Naive thymus-derived CD4-positive, alpha-beta T cell (primary cell): Measurements from ENCODE around the gene DNPH1. TPM values are rescaled to one million over a fixed set of nuclear protein-coding genes. Genes with fewer than 3 reads are reported as not detected.
A peak's percentile ranks its signal among the peaks of the same experiment; 100 is the strongest.

Source experiments
- ATAC-seq: fragments of 150-1000 bp; cut with Tn5 transposase; 2 replicates; pipeline ENCODE4 v1.10.0; 2021; ENCODE audit warnings: mild to moderate bottlenecking, moderate library complexity
- CTCF ChIA-PET: fragments of 350-600 bp; sonication (Branson Sonifier 250); formaldehyde crosslinking; loops from one replicate; lab custom pipeline; 2021; ENCODE audit warnings: antibody characterized with exemption; lab: Charles Lee
- POLR2A ChIA-PET: fragments of 350-600 bp; sonication (Branson Sonifier 250); formaldehyde crosslinking; loops from one replicate; lab custom pipeline; 2021; ENCODE audit warnings: antibody characterized with exemption, inconsistent platforms; lab: Charles Lee
- DNase-seq, 9 donors: peaks; one replicate each; pipeline versions ENCODE4 v3.0.0 to v3.0.0-alpha.2; 2020 to 2022; ENCODE audit warnings: mixed read lengths in 1 of 9
- H3K27ac ChIP-seq: one replicate; pipeline ENCODE4 v1.7.0; 2013; ENCODE audit warnings: mild to moderate bottlenecking, low read depth, low read length, moderate library complexity
- H3K27me3 ChIP-seq, 2 donors: one replicate each; pipeline ENCODE4 v1.7.0; 2013; ENCODE audit warnings: low read length in 2 of 2, mild to moderate bottlenecking in 2 of 2, moderate library complexity in 2 of 2; ENCODE audit not compliant: control insufficient read depth in 2 of 2, insufficient read depth in 2 of 2
- H3K36me3 ChIP-seq, 3 experiments: 1 replicate in 2 of 3; 2 replicates in 1 of 3; pipeline ENCODE4 v1.7.0; 2013; ENCODE audit warnings: low read length in 3 of 3, mild to moderate bottlenecking in 3 of 3, moderate library complexity in 1 of 3; ENCODE audit not compliant: insufficient read depth in 3 of 3, control insufficient read depth in 2 of 3
- H3K4me1 ChIP-seq, 2 donors: one replicate each; pipeline ENCODE4 v1.7.0; 2013; ENCODE audit warnings: low read length in 2 of 2, mild to moderate bottlenecking in 2 of 2, moderate library complexity in 1 of 2; ENCODE audit not compliant: control insufficient read depth in 2 of 2, insufficient read depth in 2 of 2
- H3K4me3 ChIP-seq: 2 replicates; pipeline ENCODE4 v1.7.0; 2013; ENCODE audit warnings: mild to moderate bottlenecking, low read length
- H3K9me3 ChIP-seq, 3 experiments: 1 replicate in 2 of 3; 2 replicates in 1 of 3; pipeline ENCODE4 v1.7.0; 2013; ENCODE audit warnings: low read length in 3 of 3; ENCODE audit not compliant: control insufficient read depth in 2 of 3
- H3K27ac Mint-ChIP-seq, 9 donors: one replicate each; pipeline ENCODE4 v1.8.0; 2020 to 2022; ENCODE audit warnings: mixed read lengths in 9 of 9, mild to moderate bottlenecking in 8 of 9, moderate library complexity in 5 of 9, inconsistent platforms in 2 of 9
- H3K27me3 Mint-ChIP-seq, 5 donors: one replicate each; pipeline ENCODE4 v1.8.0; 2021 to 2022; ENCODE audit warnings: mixed read lengths in 5 of 5, mild to moderate bottlenecking in 1 of 5
- H3K36me3 Mint-ChIP-seq, 5 donors: one replicate each; pipeline ENCODE4 v1.8.0; 2020 to 2022; ENCODE audit warnings: mixed read lengths in 5 of 5, mild to moderate bottlenecking in 3 of 5, inconsistent platforms in 1 of 5
- H3K4me1 Mint-ChIP-seq, 7 donors: one replicate each; pipeline ENCODE4 v1.8.0; 2020 to 2022; ENCODE audit warnings: mixed read lengths in 7 of 7, mild to moderate bottlenecking in 3 of 7, inconsistent platforms in 1 of 7
- H3K4me3 Mint-ChIP-seq, 10 donors: one replicate each; pipeline ENCODE4 v1.8.0; 2020 to 2022; ENCODE audit warnings: mild to moderate bottlenecking in 10 of 10, mixed read lengths in 10 of 10, moderate library complexity in 6 of 10, inconsistent platforms in 2 of 10
- H3K9me3 Mint-ChIP-seq, 11 donors: one replicate each; pipeline ENCODE4 v1.8.0; 2020 to 2022; ENCODE audit warnings: mixed read lengths in 11 of 11, mild to moderate bottlenecking in 4 of 11, inconsistent platforms in 1 of 11, moderate library complexity in 1 of 11
- intact Hi-C, 2 donors: fragments of 100-400 bp; cut with micrococcal nuclease; formaldehyde crosslinking; loops; one replicate each; pipeline ENCODE4 v1.15.1; 2023
- polyA plus RNA-seq, 2 donors: library from polyadenylated mRNA; unstranded; fragments of 300-500 nt; fragmentation: Illumina TruSeq; gene quantifications; one replicate each; pipeline ENCODE4 v1.2.3, GENCODE V29; 2021
- total RNA-seq, 6 experiments: library from RNA in 5 of 6; stranded (reverse) in 5 of 6; gene quantifications; 1 replicate in 5 of 6; 2 replicates in 1 of 6; pipeline ENCODE4 v1.2.3 and lab custom pipeline; 2021 to 2026

The DNPH1 gene
- total and polyA plus RNA-seq, 7 experiments from 2014 or later = 25.4 to 141 (median 36.4) TPM

- Mint-ChIP-seq H3K4me3 (no peak overlapping the region), H3K36me3 (peaks cover 0 to 3% (median 0%) of the 10 kb centered on the region in 5 donors), H3K27me3 (peaks cover 14 to 43% (median 31%) of the 10 kb centered on the region in 5 donors), H3K27ac (no peak overlapping the region), H3K4me1 (peaks cover 4 to 27% (median 11%) of the 10 kb centered on the region in 7 donors), H3K9me3 (no peaks in the 10 kb centered on the region)
- ChIA-PET CTCF (no interaction called here), POLR2A (no interaction called here)
- no peaks in the 10 kb centered on the region for H3K9me3 ChIP-seq
- intact Hi-C loops = no loop called here
- H3K36me3 ChIP-seq = no peaks in the 10 kb centered on the region
- no peaks in the 10 kb centered on the region for H3K27me3 ChIP-seq
- H3K4me3 ChIP-seq = no peak overlapping the region
- no peak overlapping the region for H3K27ac ChIP-seq
- H3K4me1 ChIP-seq = no peaks in the 10 kb centered on the region
- ATAC-seq (no peak), DNase-seq (no peak)
These were observed 26.2 kb upstream of the DNPH1 start for GRCh38 chr6:43255408-43256054.

DNA sequence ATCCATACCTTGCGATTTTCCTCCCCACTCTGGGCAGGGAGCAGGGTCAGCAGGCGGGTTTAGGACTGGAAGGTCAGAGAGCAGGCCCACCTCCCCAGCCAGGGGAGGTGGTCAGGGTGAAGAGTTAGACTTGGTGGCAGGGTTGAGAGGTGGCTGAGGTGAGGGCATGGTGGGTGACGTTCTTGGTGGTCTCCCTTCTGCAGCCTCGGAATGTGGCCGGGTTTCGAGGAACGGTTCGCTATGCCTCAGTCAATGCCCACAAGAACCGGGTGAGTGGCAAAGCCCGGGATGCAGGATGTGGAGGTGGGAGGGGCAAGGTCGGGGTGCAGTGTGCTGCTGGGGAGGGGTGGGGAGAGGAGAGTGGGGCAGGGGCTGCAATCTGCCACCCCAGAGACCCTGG, 25.6 kb upstream of the DNPH1 start:
- Histone ChIP-seq H3K4me3 (no peak overlapping the region), H3K36me3 (no peaks in the 10 kb centered on the region), H3K27ac (no peak overlapping the region), H3K4me1 (no peaks in the 10 kb centered on the region), H3K9me3 (no peaks in the 10 kb centered on the region), H3K27me3 (no peaks in the 10 kb centered on the region)
- H3K36me3 Mint-ChIP-seq = peaks cover 0 to 3% (median 0%) of the 10 kb centered on the region in 5 donors
- DNase-seq (no peak), ATAC-seq (no peak)
- intact Hi-C loops = no loop called here
- ChIA-PET POLR2A (no interaction called here), CTCF (interaction anchor here (1.0 kb wide), 1 partner anchor 9 kb away, joined by 3 read pairs; no protein-coding TSS in a partner anchor)
- H3K4me3 Mint-ChIP-seq = no peak overlapping the region
- peaks cover 4 to 27% (median 11%) of the 10 kb centered on the region in 7 donors for H3K4me1 Mint-ChIP-seq
- H3K9me3 Mint-ChIP-seq = no peaks in the 10 kb centered on the region
- H3K27me3 Mint-ChIP-seq = peaks cover 14 to 44% (median 31%) of the 10 kb centered on the region in 5 donors
- no peak overlapping the region for H3K27ac Mint-ChIP-seq

DNA sequence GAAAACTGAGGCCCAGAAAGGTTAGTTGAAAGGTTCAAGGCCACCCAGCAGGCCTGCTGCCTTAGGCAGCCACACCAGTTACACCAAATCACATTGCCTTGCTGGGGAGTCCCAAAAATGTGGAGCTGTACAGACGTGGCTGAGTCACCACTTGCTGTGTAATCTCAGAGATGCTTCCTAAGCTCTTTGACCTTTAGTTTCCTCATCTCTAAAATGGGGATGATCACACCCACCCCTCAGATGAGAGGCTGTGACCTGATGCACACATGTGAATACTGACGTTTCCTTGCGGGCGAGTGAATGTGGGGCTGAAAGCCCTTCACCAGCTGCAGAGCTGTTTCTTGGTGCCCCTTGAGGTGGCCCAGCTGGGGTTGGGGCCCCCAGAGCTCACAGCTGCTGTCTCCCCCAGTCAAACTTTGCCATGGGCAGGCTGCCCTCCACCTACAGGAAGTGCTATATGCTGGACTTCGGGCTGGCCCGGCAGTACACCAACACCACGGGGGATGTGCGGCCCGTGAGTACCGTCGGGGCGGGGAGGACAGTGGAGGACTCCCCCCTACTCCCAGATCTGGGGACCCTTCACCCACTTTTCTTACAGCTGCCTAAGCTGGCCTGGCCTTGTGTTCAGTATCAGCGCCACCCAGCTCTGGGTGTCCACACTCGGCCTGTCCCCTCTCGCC, 25.0 kb upstream of the DNPH1 start:
- no peak overlapping the region for H3K4me3 Mint-ChIP-seq

DNA sequence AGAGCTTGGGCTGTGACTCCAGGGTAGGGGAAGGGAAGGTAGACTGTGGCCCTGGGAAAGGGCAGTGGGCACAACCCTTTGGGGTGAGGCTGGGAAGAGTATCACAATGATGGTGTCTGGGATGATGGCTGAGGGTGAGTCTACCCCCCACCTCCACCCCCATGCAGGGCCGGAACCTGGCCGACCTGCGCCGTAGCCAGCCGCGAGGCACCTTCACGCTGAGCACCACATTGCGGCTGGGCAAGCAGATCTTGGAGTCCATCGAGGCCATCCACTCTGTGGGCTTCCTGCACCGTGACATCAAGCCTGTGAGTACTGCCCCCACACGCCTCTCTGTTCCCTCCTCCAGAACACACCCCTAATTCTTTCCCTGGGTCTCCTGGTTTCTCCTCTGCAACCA, 24.1 kb upstream of the DNPH1 start:
- Histone ChIP-seq H3K27ac (no peak overlapping the region), H3K36me3 (no peaks in the 10 kb centered on the region), H3K27me3 (no peaks in the 10 kb centered on the region), H3K4me3 (no peak overlapping the region), H3K4me1 (no peaks in the 10 kb centered on the region), H3K9me3 (no peaks in the 10 kb centered on the region)
- DNase-seq = no peak
- Mint-ChIP-seq H3K27ac (no peak overlapping the region), H3K9me3 (no peaks in the 10 kb centered on the region), H3K36me3 (peaks cover 0 to 3% (median 0%) of the 10 kb centered on the region in 5 donors), H3K4me1 (peaks cover 1 to 27% (median 11%) of the 10 kb centered on the region in 7 donors), H3K4me3 (no peak overlapping the region), H3K27me3 (peaks cover 14 to 44% (median 31%) of the 10 kb centered on the region in 5 donors)
- ChIA-PET POLR2A (interaction anchor here (0.6 kb wide), 1 partner anchor 587 kb away, joined by 3 read pairs; no protein-coding TSS in a partner anchor), CTCF (no interaction called here)
- no peak for ATAC-seq
- intact Hi-C loops = no loop called here

More for the DNA sequence above, 25.0 kb upstream of the DNPH1 start:
- ChIA-PET CTCF (interaction anchor here (1.0 kb wide), 1 partner anchor 9 kb away, joined by 3 read pairs; no protein-coding TSS in a partner anchor), POLR2A (interaction anchor here (0.6 to 0.7 kb wide), 2 partner anchors 115 to 588 kb away, joined by 3 to 4 read pairs; partner anchors contain the start of gene ZNF318)
- H3K4me3 ChIP-seq = no peak overlapping the region
- H3K27ac Mint-ChIP-seq = no peak overlapping the region
- intact Hi-C loops = no loop called here
- peaks cover 0 to 3% (median 0%) of the 10 kb centered on the region in 5 donors for H3K36me3 Mint-ChIP-seq
- H3K27me3 Mint-ChIP-seq = peaks cover 14 to 44% (median 31%) of the 10 kb centered on the region in 5 donors
- no peaks in the 10 kb centered on the region for H3K36me3 ChIP-seq
- no peaks in the 10 kb centered on the region for H3K27me3 ChIP-seq
- ATAC-seq (peak; percentile 34), DNase-seq (no peak)
- H3K4me1 ChIP-seq = no peaks in the 10 kb centered on the region
- no peak overlapping the region for H3K27ac ChIP-seq
- no peaks in the 10 kb centered on the region for H3K9me3 ChIP-seq
- H3K4me1 Mint-ChIP-seq = peaks cover 2 to 27% (median 11%) of the 10 kb centered on the region in 7 donors
- no peaks in the 10 kb centered on the region for H3K9me3 Mint-ChIP-seq

- peaks cover 14 to 37% (median 30%) of the 10 kb centered on the region in 5 donors for H3K27me3 Mint-ChIP-seq
- no peaks in the 10 kb centered on the region for H3K9me3 Mint-ChIP-seq
- peaks cover 12 to 31% (median 21%) of the 10 kb centered on the region in 7 donors for H3K4me1 Mint-ChIP-seq
- Histone ChIP-seq H3K36me3 (no peaks in the 10 kb centered on the region), H3K27ac (no peak overlapping the region), H3K4me3 (no peak overlapping the region), H3K9me3 (no peaks in the 10 kb centered on the region), H3K27me3 (no peaks in the 10 kb centered on the region), H3K4me1 (peaks cover 3 to 13% of the 10 kb centered on the region in 2 donors)
- ChIA-PET CTCF (no interaction called here), POLR2A (no interaction called here)
- H3K27ac Mint-ChIP-seq = peak overlapping the region in 2 of 9 donors; percentile 71 to 76
- intact Hi-C loops = no loop called here
- DNase-seq (no peak), ATAC-seq (no peak)
- H3K4me3 Mint-ChIP-seq = peak overlapping the region in 2 of 10 donors; percentile 16 to 19
- H3K36me3 Mint-ChIP-seq = peaks cover 0 to 4% (median 0%) of the 10 kb centered on the region in 5 donors
These were observed 21.7 kb upstream of the DNPH1 start for GRCh38 chr6:43250992-43251373.

DNA sequence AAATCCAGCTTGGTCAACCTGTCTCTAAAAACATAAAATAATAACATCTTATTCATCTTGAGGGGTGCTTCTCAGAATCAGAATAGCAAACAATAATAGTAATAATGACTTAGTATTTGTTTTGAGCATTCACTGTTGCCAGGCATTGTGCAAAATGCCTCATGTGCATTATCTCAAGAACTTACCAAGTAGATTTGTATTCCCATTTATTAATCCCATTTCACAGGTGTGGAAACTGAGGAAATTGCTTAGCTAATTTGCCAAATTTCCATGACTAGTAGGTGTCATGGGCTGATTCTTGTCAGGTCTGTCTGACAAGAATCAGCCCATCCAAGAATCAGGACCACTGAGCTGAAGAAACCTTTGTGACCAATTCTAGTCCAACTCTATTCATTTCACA, 19.5 kb upstream of the DNPH1 start:
- Mint-ChIP-seq H3K27ac (no peak overlapping the region), H3K27me3 (peaks cover 14 to 36% (median 23%) of the 10 kb centered on the region in 5 donors), H3K4me1 (peaks cover 11 to 29% (median 21%) of the 10 kb centered on the region in 7 donors), H3K9me3 (no peaks in the 10 kb centered on the region), H3K4me3 (no peak overlapping the region), H3K36me3 (peaks cover 0 to 4% (median 0%) of the 10 kb centered on the region in 5 donors)
- H3K4me3 ChIP-seq = no peak overlapping the region
- H3K9me3 ChIP-seq = no peaks in the 10 kb centered on the region
- H3K4me1 ChIP-seq = peaks cover 3 to 13% of the 10 kb centered on the region in 2 donors
- intact Hi-C loops = no loop called here
- H3K27ac ChIP-seq = no peak overlapping the region
- ATAC-seq = no peak
- H3K36me3 ChIP-seq = no peaks in the 10 kb centered on the region
- CTCF ChIA-PET = no interaction called here
- H3K27me3 ChIP-seq = peaks cover 3 to 7% of the 10 kb centered on the region in 2 donors
- DNase-seq = no peak
- POLR2A ChIA-PET = interaction anchor here (0.6 to 1.8 kb wide), 3 partner anchors 10 to 1065 kb away, joined by 3 to 6 read pairs (median 3); partner anchors contain the start of gene CUL9
